HG03060 (cell line): Measurements from ENCODE around the gene ZNF367.
"Not testable (repeated sequence)": the region's sequence is repeated elsewhere in the genome, so short reads cannot be mapped to it uniquely, and the experiment has no call there.

Source experiments
- ATAC-seq: cut with Tn5 transposase; IDR thresholded peaks from one replicate; pipeline ENCODE4 v1.9.1; 2021; ENCODE audit warnings: low read depth, moderate number of reproducible peaks; ENCODE audit not compliant: unreplicated experiment

ZNF367 gene

GRCh38 chr9:96375507-96375906 is 42.7 kb downstream of the ZNF367 start:
- not testable (repeated sequence) for ATAC-seq

GRCh38 chr9:96367943-96368342 is 50.2 kb downstream of the ZNF367 start:
- ATAC-seq = no peak

- ATAC-seq = no peak
These were observed 54.8 kb downstream of the ZNF367 start for GRCh38 chr9:96363175-96363967.

- ATAC-seq = not testable (repeated sequence)
These were observed 56.1 kb downstream of the ZNF367 start for GRCh38 chr9:96362119-96362518.

GRCh38 chr9:96361668-96362067 is 56.5 kb downstream of the ZNF367 start:
- no peak for ATAC-seq

- ATAC-seq = no peak
These were observed 57.2 kb downstream of the ZNF367 start for GRCh38 chr9:96360976-96361375.

- ATAC-seq = not testable (repeated sequence)
These were observed 57.6 kb downstream of the ZNF367 start for GRCh38 chr9:96360523-96360922.

- ATAC-seq = no peak
These were observed 67.3 kb downstream of the ZNF367 start for GRCh38 chr9:96350866-96351265.

GRCh38 chr9:96348261-96348660 is 69.9 kb downstream of the ZNF367 start:
- no peak for ATAC-seq

- no peak for ATAC-seq
These were observed 72.6 kb downstream of the ZNF367 start for GRCh38 chr9:96345551-96345950.

GRCh38 chr9:96344458-96345180 is 73.6 kb downstream of the ZNF367 start:
- ATAC-seq = no peak

- no peak for ATAC-seq
These were observed 74.4 kb downstream of the ZNF367 start for GRCh38 chr9:96343515-96344360.

GRCh38 chr9:96342571-96343245 is 75.5 kb downstream of the ZNF367 start:
- no peak for ATAC-seq

- ATAC-seq = no peak
These were observed 77.5 kb downstream of the ZNF367 start for GRCh38 chr9:96340707-96341106.

- ATAC-seq = no peak
These were observed 79.9 kb downstream of the ZNF367 start for GRCh38 chr9:96338299-96338698.
